Limb (tissue), 2 donors: Measurements from ENCODE around the gene SLC29A4.
"Not testable (repeated sequence)": the region's sequence is repeated elsewhere in the genome, so short reads cannot be mapped to it uniquely, and the experiment has no call there.

Experiments
- DNase-seq, 2 donors: peaks; one replicate each; pipeline ENCODE4 v3.0.0-alpha.2; 2016; ENCODE audit errors: extremely low spot score in 2 of 2

SLC29A4 gene

DNA sequence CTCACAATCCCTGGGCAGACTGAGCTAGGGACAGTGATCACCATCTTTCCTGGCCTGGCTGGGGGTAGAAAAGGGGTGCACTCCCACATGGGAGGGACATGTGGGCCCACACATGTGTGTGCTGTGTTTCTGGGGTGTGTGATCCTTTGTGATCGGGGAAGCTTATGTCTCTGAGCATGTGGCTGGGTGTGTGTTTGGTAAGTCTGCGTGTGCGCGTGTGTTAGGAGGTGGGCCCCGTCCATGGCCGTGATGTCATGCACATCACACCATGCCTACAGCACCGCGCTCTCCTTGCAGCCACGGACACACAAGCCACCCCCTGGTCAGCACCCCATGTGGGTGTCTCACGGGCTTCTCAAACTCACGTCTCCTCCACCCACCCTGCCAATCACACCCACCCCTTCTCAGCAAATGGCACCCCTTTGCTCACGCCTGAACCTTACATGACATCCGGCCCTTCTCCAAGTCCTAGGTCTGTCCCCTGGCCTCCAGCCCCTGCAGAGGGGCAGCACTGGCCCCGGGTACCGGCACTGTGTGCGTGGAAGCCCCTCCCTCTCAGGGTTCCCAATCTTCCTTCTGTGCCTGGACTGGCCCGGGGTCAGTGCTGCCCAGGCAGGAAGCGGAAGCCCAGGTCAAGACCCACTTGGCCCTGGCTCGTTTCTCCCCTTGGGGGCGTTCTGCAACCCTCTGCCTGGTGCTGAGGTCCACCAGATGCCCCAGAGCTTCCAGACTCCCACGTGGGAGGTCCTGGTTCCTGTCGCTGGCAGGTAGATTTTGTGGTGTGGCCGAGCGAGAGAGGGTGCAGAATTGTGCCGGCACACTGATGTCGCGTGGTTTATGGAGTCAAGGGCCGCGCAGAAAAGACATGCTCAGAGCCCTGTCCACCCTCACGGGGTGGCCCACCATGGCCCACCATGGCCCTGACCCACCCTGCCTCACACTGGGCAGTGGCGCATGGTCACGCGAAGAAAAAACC, 12.6 kb downstream of the SLC29A4 start:
- DNase-seq, result no peak

DNA sequence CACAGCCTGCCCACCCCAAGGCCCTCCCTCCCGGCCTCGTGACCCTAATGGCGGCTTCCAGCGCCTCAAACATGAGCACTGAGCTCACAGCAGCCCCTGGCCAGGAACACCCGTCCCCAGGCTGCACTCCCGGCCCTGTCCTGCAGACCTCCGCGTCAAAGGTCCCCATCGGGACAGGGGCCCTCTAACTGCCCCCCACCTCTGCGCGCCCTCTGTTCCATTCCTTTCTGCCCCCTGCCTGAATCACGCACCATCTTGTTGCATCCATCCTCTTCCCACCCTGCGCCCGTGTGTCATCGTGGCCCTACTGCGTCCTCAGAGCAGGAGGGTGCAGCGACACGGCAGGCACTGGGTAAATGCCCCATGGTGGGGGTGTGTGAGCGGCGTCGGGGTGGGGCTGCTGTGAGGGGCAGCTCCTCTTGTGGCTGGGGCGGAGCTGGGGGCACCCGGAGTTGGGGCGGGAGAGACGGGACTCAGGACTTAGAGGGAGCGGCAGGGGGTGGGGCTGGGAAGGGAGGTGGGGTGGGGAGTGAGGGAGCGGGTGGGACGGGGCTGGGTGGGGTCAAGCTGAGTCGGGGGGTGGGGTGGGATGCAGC, 13.4 kb downstream of the SLC29A4 start:
- DNase-seq, result no peak

DNA sequence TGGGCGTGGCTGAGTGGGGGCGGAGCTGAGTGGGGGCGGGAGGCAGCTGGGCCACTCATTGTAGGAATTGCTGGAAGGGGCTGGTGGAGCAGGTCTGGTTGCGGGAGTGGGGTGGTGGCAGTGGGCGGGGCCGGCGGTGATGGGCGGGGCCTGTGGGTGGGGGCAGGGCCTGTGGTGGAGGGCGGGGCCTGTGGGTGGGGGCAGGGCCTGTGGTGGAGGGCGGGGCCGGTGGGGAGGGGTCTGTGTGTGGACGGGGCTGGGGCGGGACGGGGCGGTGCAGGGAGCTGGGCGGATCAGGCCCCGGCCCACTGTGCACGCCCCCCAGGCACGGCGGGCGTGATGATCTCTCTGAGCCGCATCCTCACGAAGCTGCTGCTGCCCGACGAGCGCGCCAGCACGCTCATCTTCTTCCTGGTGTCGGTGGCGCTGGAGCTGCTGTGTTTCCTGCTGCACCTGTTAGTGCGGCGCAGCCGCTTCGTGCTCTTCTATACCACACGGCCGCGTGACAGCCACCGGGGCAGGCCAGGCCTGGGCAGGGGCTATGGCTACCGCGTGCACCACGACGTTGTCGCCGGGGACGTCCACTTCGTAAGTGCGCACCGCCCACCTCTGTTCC, 14.0 kb downstream of the SLC29A4 start:
- DNase-seq, result peak in 1 of 2 donors; percentile 80

DNA sequence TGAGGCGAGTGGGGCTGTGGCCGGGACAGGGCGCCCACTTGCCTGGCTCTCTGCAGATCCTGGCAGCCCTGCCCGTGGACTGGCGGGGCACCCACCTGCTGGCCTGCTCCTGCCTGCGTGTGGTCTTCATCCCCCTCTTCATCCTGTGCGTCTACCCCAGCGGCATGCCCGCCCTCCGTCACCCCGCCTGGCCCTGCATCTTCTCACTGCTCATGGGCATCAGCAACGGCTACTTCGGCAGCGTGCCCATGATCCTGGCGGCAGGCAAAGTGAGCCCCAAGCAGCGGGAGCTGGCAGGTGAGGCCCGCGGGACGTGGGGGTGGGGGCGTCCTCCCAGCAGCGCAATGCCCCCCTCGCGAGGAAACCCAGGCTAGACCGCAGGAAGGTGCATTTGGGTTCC, 17.6 kb downstream of the SLC29A4 start:
- DNase-seq, result no peak

DNA sequence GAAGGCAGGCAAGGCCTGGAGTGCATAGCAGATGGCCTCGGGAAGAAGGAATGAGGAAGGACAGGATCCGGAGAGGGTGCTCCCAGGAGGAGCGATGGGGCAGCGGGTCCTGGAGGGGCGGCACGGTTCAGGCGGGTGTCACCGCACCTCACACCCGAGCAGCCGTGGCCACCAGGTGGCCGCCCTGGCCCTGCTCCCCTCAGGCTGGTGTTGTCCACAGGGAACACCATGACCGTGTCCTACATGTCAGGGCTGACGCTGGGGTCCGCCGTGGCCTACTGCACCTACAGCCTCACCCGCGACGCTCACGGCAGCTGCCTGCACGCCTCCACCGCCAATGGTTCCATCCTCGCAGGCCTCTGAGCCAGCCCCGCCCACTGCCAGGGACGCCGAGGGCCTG, 19.8 kb downstream of the SLC29A4 start:
- no peak for DNase-seq

DNA sequence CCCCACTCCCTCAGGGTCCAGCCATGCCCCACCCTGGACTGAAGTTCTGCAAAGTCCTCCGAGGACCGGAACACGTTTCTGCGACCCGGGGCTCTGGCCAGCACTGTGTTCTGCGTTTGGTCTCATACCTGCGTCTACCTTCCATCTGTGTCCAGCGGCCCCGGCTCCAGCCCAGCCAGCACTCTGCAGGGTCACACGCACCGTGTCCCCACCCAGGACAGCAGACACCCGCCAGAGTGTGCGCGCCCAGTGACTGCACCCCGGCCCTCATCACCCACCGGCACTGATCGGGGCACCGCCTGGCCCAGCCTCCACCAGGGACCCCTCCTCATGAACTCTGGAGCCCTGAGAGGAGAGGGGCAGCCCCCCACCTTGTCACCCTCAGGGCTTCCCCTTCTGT, 20.3 kb downstream of the SLC29A4 start:
- no peak for DNase-seq

DNA sequence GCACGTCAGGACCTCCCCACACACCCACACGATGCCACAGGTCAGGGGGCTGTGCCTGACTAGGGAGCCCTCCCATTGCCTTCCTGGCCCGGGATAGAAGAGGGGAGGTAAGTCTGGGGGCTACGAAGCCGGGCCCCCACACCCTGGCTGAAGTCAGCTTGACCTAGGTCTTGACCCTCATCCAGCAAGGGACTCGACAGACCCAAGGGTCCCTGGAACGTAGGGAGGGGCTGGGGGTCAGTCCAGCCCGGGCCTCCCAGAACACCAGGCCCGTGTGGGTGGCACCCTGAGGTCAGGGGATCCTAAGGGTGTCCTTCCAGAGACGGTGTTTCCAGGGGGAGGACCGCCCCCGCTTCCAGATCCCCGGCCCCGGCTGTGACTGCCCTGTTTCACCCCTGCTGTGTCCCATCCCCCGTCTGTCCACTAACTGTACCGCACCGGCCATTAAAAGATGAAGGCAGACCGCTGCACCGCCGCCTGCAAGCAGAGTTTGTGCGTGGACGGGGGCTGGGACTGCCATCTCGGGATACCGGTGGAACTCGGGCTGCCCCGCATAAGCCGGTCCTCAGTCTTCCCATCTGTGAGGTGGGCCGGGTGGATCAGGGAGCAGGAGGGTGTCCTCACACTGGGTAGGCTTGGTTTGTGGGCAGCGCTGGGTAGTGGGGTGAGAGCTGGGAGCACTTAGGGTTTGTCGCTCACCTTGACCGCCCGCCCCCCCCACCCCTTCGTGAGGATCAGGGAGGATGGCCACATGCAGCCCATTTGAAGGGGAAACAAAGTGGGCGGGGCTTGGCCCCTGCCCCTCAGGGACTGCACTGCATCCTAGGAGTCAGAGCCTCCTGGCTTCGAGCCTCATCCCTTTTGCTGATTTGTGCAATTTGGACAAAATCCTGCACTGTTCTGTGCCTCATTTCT, 21.1 kb downstream of the SLC29A4 start:
- no peak for DNase-seq

DNA sequence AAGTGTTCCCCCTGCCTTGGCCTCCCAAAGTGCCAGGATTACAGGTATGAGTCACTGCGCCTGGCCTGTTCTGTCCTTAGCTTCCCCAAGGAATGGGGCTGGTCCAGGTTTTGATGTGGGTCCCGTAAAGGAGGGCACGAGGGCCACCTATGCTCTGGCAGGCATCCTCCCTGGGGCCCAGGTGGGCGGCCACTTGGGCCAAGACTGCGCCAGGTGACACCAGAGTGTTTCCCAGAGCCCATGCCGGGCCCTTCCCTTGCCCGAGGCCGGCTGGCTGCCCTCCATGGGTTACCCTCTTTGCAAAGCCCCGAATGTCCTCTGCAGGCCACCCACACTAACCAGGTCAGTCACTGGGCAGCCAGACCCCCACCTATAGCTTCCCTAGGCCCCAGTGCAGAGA, 22.3 kb downstream of the SLC29A4 start:
- DNase-seq, result not testable (repeated sequence)

DNA sequence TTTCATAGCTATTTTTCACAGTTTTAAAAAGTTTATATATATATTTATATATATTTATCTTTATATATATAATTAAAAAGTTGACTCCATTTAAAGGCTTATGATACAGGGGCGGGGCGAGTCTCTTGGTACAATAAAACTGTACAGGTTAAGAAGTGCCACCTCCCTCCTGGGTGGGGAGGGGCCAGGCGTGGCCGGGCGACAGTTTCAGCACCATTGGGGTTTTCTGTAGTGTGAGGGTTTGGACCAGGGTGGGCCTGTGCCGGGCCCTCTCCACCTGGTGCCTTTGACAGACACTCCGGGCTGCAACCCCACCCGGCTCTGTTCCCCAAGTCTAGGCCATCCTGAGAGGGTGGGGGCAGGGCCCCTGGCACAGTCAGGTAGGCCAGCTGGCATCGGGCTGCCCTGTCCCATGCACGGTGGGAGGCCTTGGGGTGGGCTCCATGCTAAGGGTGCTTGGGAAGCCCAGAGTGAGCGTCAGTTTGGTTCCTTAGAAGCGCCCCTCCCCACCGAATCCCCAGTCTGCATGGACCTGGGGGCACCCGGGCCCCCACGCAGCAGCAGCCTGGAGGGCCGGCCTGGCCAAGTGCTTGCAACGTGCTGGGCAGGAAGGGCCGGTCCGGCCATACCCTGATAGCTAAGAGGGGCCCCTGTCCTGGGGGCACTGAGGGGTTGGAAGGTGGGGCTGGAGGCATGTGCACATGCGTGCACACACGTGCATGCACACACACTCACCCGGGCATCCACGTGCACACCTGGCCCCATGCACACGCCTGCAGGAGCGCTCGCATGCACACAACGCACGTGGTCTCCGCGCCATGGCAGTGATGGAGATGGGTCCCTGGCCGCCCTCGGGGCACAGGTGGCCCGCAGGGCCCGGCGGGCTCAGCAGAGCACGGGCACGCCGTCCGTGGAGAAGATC, 24.7 kb downstream of the SLC29A4 start:
- DNase-seq, result not testable (repeated sequence)

DNA sequence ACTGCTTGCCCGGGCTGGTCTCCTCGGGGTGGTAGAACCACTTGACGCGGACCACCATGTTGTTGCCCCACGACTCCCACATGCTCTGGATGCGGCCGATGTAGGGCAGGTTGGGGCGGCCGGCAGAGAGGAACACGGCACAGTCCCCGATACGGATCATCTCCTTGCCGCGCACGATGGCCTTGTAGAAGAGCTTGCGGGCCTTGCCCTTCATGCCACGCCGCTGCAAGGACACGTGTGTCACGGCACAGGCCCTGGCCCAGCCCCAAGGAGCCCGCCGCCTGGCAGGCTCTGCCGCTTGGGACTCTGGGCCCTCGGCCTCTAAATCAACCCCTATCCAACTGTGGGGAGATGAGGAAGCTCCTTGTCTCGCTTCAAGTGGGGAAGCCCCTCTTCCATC, 26.4 kb downstream of the SLC29A4 start:
- DNase-seq, result no peak

DNA sequence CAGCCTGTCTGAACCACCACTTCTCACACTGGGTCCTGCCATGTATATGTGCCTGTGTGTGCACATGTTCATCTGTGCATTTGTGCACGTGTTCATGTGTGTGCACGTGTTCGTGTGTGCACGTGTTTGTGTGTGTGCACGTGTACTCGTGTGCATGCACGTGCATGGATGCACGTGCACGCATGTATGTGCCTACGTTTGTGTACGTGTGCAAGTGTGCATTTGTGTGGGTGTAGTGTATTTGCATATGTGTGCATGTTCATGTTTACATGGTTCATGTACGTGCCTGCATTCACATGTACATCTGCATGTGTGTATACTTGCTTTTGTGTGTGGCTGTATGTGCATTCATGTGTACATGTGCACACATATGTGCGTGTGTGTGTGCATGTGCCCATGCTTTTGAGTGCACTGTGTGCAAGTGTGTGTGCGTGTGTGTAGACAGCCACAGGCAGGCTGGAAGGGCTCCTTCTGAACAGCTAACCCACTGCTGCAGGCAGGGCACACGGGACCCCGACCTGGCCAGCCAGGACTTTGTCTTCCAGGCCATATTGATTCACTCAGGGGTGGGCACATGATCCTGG, 28.2 kb downstream of the SLC29A4 start:
- no peak for DNase-seq

DNA sequence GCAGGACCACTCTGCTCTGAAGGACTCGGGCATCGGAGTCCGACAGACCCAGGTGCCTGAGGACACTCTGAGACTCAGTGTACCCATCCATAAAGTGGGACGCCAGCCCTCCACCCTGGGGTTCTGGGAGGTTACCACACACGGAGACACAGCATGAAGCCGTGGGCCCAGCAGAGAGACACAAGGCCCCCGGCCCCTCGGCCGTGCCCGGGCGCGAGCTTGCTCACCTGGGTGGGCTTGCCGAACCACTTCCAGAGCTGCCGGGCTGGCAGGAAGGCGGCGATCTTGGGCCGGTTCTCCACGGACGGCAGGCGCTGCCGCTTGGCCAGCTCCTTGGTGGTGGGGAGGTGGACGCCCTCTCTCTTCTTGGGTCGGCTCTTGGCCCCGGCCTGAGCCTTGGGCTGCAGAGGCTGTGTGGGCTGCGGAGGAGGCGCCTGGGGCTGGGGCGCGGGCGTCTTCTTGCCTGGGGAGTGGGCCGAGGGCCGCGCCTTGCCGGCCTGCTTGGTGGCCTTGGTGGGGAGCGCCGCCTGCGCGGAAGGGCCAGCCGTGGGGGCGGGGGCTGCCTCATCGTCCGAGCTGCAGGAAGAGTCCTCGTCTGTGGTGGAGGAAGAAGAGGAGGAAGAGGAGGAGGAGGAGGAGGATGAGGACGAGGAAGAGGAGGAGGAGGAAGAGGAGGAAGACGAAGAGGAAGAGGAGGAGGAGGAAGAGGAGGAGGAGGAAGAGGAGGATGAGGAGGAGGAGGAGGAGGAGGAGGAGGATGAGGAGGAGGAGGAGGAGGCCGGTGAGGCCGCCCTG, 29.7 kb downstream of the SLC29A4 start:
- not testable (repeated sequence) for DNase-seq

DNA sequence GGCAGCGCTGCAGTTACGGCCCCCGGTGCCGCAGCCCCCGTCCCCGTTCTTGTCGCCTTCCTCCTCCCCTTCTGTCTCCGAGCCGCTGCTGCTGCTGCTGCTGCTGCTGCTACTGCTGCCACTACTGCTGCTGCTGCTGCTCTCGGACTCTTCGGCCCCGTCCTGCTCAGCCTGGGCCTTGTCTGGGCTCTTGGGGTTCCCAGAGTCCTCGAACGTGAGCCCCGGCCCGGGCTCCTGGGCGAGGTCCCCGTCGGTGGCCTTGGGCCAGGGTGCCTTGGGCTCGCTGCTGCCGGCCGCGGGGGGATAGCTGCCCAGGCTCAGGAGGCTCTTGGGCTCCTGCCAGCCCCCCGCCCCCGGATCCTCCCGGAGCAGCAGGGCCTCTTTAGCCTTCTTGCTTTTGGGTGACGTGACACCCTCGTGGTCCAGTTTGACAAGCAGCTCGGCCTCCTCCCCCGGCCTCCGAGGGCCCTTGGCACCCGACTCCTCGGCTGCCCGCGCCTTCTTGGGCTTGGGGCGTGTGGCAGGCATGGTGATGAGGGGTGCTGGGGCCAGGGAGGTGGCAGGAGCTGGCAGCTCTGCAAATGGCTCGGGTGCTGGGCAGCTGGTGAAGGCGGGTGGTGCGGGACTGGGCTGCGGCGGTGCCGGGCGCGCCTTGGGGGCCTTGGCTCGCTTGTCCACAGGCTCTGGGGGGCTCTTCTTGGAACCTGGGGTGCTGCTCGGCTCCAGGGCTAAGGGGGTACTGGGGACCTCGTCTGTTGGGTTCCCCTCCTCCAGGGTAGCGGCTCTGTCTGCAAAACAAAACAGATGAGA, 30.5 kb downstream of the SLC29A4 start:
- not testable (repeated sequence) for DNase-seq

DNA sequence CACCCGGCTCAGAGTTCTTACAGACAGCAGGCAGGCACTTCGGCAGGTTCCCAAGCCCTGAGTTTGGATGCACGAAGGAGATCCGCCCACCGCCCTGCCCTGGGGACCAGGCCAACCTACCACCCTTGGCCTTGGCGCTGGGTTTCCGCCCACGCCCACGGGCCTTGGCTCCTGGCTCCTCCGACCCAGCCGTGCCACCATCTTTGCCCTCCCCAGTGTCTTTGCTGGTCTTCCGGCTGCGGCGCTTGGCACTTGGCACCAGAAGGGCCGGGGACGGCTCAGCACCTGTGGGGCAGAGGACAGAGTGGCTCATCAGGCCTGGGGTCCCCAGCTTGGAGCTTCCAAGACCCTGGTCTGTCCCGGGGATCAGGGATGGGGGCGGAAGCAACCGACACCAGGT, 32.1 kb downstream of the SLC29A4 start:
- DNase-seq, result no peak

DNA sequence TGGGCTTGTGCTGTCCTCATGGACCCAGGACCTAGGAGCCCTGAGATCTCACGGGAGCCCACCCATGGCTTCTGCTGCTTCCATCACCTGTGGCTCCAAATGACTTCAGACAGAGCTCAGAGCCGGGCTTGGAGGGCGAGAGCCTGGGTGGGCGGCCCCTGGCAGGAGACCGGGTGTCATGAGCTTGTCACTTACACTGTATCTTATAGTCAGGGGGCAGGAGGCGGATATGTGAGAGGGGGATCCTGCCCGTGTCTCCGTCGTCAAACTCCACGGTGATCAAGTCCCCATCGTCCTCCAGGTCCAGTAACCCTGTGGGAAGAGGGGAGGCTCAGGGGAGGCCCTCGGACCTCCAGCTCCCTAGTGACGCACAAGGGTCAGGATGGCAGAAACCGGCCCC, 33.0 kb downstream of the SLC29A4 start:
- no peak for DNase-seq

DNA sequence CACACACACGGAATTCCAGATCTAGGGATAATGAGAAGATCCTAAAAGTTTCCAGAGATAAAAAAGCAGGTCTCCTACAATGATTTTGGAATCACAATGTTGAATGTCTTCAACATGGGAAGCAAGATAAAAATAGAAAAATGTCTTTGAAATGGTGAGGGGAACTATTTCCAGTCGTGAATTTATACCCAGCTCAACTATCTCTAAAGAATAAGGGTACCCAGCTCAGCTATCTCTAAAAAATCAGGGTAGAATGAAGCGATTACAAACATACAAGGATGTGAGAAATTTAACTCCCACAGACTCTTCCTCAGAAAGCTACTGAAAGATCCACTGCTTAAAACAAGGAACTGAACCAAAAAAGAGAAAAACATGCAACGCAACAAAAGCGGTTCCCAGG, 35.9 kb downstream of the SLC29A4 start:
- DNase-seq, result not testable (repeated sequence)

DNA sequence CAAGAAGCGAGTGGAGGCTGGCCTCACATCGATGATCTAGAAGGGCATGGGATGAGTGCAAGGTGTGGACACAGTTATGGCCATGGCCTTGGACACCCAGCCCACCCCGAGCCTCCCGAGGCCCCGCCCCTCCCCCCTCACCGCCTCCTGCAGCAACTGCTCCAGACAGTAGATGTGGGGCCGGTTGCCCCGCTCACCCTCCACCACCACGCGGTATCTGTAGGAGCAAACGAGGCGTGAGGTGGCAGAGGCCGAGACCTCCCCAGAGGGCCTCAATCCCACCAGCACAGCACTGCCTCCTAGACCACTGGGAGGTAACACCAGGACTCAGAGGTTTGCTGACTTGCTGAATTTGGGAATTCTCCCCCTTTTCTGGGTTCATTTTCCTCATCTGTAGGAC, 37.6 kb downstream of the SLC29A4 start:
- DNase-seq, result no peak

DNA sequence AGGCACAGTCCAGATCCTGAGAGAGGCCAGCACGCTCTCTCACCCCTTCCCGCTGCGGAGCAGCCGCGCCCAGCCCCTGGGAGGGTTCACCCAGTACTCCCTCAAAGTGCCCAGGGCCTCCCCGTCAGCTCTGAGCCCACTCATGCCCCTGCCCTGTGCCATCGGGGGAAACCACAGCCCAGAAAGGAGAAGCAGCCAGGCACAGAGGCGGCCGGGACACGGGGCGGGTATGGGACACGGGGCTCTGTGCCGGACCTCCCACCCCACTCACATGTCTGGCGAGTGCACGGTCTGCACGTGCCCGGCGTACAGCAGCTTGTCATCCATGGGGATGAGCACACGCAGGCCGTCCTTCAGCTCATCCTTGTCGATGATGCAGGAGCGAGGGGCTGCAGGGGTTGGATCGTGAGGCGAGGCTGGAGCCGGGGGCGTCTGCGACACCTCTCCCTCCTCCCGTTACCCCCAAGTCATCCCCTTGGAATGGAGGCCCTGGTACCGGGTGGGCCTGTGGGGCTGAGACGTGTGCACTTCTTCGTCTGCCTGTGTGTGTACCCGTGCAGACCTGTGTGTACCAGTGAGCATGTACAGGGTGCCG, 38.2 kb downstream of the SLC29A4 start:
- DNase-seq, result no peak
